ENCODE data around the gene ACSS1. TPM values are rescaled to one million over a fixed set of nuclear protein-coding genes. Genes with fewer than 3 reads are reported as not detected.
A peak's percentile ranks its signal among the peaks of the same experiment; 100 is the strongest.

The ACSS1 gene
- total RNA-seq, 1 experiment from 2014 or later: 12.8 TPM

DNA sequence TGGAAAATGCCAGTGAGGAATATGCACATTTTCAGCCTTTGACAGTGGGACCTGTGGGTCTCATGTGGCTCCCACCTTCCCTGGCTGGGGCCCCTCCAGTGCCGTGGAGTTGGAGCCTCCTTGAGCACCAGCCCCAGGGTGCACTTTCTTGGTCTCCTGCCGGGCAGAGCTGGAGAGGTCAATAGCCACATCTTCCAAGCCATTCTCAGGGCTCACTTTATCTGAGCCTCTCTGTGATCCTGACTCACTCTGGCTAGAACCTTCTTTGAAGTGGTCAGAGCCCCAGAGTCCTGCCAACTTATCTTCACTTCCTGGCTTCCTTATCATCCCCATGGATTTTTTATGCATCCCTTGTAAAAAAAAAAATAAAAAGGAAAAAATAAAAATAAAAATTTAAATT lies 18.3 kb upstream of the ACSS1 start:
- no TSS peak for BruUV-seq (replicated peaks)
- Histone ChIP-seq H3K9me2 (ENCODE audit: insufficient read depth) (no peaks in the 10 kb centered on the region; the same call in 1 of the 2 replicates), H3K4me2 (peak overlapping the region; percentile 72), H2AFZ (no peak overlapping the region), H3K4me3 (peak overlapping the region; percentile 3; the same call in 1 of the 2 replicates), H3K27me3 (ENCODE audit: insufficient read depth, low read depth) (no peaks in the 10 kb centered on the region), H3K79me2 (ENCODE audit: low read depth) (0 out of 2 replicates have a peak, but pooled peaks cover 11% of the 10 kb centered on the region), H4K20me1 (ENCODE audit: insufficient read depth) (no peaks in the 10 kb centered on the region), H3K4me1 (replicated peaks; ENCODE audit: insufficient read depth) (peaks cover 78% of the 10 kb centered on the region), H3K36me3 (ENCODE audit: low read depth) (no peaks in the 10 kb centered on the region), H3K9me3 (ENCODE audit: insufficient read depth, low read depth) (no peaks in the 10 kb centered on the region; the same call in 1 of the 2 replicates), H3F3A (ENCODE audit: insufficient read depth, low read depth) (peaks cover 56% of the 10 kb centered on the region), H3K27ac (peak overlapping the region; percentile 77)
- ChIA-PET POLR2A (ENCODE audit: unreplicated experiment) (interaction anchor here (0.7 kb wide), 1 partner anchor 118 kb away, joined by 4 read pairs; no protein-coding TSS in a partner anchor), CTCF (no interaction called here)
- peak; percentile 39 to 89 for DNase-seq
- no peak for TF ChIP-seq EZH2 (IDR thresholded peaks at IDR 0.05; ENCODE audit: low read depth)
- TF ChIP-seq, protein P1, sequence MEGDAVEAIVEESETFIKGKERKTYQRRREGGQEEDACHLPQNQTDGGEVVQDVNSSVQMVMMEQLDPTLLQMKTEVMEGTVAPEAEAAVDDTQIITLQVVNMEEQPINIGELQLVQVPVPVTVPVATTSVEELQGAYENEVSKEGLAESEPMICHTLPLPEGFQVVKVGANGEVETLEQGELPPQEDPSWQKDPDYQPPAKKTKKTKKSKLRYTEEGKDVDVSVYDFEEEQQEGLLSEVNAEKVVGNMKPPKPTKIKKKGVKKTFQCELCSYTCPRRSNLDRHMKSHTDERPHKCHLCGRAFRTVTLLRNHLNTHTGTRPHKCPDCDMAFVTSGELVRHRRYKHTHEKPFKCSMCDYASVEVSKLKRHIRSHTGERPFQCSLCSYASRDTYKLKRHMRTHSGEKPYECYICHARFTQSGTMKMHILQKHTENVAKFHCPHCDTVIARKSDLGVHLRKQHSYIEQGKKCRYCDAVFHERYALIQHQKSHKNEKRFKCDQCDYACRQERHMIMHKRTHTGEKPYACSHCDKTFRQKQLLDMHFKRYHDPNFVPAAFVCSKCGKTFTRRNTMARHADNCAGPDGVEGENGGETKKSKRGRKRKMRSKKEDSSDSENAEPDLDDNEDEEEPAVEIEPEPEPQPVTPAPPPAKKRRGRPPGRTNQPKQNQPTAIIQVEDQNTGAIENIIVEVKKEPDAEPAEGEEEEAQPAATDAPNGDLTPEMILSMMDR (conservative IDR thresholded peaks at IDR 0.05): no peak
- intact Hi-C loops (cut with micrococcal nuclease; ENCODE audit: unreplicated experiment): loop anchor here (1.0 to 10.0 kb wide), 6 partner anchors 61 to 176 kb away; no protein-coding TSS in a partner anchor

DNA sequence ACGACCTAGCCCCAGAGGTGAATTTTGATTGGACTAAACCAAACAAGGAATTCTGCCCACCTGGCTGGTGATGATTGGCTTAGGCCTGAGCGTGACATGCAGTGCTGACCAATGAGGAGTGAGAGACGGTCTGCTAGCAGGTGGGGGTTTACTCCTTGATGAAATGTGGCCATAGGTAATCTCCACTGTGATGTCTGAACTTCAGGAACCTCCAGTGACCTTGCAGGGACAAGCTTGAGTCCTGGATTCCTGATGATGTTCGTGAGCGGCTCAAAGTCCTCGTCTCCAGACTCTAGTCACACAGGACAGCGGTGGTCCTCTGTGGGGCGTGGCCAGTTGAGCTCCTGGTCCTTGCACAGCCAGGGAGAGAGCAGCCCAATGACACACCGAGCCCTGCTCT lies 15.6 kb upstream of the ACSS1 start:
- CTCF ChIA-PET: no interaction called here
- H3K36me3 ChIP-seq (ENCODE audit: low read depth): no peaks in the 10 kb centered on the region
- H3K9me3 ChIP-seq (ENCODE audit: insufficient read depth, low read depth): peaks cover 3% of the 10 kb centered on the region; the same call in 1 of the 2 replicates
- POLR2A ChIA-PET (ENCODE audit: unreplicated experiment): no interaction called here
- H3F3A ChIP-seq (ENCODE audit: insufficient read depth, low read depth): peaks cover 57% of the 10 kb centered on the region
- H3K79me2 ChIP-seq (ENCODE audit: low read depth): 0 out of 2 replicates have a peak, but pooled peaks cover 11% of the 10 kb centered on the region
- TF ChIP-seq, protein P1 (conservative IDR thresholded peaks at IDR 0.05): no peak
- TF ChIP-seq EZH2 (IDR thresholded peaks at IDR 0.05; ENCODE audit: low read depth): no peak
- H3K4me3 ChIP-seq: no peak overlapping the region
- no peak overlapping the region for H3K27ac ChIP-seq
- H3K4me1 ChIP-seq (replicated peaks; ENCODE audit: insufficient read depth): peaks cover 75% of the 10 kb centered on the region
- BruUV-seq (replicated peaks): no TSS peak
- no peaks in the 10 kb centered on the region; the same call in 1 of the 2 replicates for H3K9me2 ChIP-seq (ENCODE audit: insufficient read depth)
- no peak overlapping the region for H2AFZ ChIP-seq
- intact Hi-C loops (cut with micrococcal nuclease; ENCODE audit: unreplicated experiment): loop anchor here (10.0 kb wide), 1 partner anchor 139 kb away; no protein-coding TSS in a partner anchor
- DNase-seq: no peak
- H3K27me3 ChIP-seq (ENCODE audit: insufficient read depth, low read depth): no peaks in the 10 kb centered on the region
- no peaks in the 10 kb centered on the region for H4K20me1 ChIP-seq (ENCODE audit: insufficient read depth)
- no peak overlapping the region for H3K4me2 ChIP-seq

DNA sequence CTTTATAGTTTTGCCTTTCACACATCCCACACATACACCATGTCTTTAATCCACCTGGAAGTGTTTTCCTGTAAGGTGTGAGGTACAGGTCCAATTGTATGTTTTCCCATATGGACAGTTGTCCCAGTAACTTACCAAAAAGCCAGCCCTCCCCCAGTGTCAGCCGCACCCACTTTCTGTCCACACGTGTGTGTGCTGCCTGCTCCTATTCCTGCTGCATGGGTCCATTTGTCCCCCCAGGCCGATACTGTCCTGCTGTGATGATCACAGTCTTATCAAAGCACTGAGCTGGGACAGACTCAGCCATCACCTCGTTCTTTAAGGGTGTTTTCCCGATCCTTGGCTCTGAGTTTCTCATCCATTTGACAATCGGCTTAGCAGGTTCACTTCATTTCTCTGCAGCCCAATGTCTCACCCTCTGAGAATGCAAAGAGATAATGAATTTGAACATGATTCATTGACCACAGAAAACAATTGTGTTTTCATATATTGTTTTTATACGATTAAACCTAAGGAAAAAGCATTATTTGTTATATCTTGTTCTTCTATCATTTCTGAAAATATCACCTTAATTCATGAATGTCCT lies 14.4 kb upstream of the ACSS1 start:
- no peak overlapping the region for H2AFZ ChIP-seq
- H3K79me2 ChIP-seq (ENCODE audit: low read depth): 0 out of 2 replicates have a peak, but pooled peaks cover 11% of the 10 kb centered on the region
- ChIA-PET CTCF (no interaction called here), POLR2A (ENCODE audit: unreplicated experiment) (no interaction called here)
- no peaks in the 10 kb centered on the region for H3K27me3 ChIP-seq (ENCODE audit: insufficient read depth, low read depth)
- H3K9me2 ChIP-seq (ENCODE audit: insufficient read depth): no peaks in the 10 kb centered on the region; the same call in 1 of the 2 replicates
- peaks cover 56% of the 10 kb centered on the region for H3F3A ChIP-seq (ENCODE audit: insufficient read depth, low read depth)
- no peak for TF ChIP-seq EZH2 (IDR thresholded peaks at IDR 0.05; ENCODE audit: low read depth)
- TF ChIP-seq, protein P1 (conservative IDR thresholded peaks at IDR 0.05): no peak
- peaks cover 3% of the 10 kb centered on the region; the same call in 1 of the 2 replicates for H3K9me3 ChIP-seq (ENCODE audit: insufficient read depth, low read depth)
- no peaks in the 10 kb centered on the region for H3K36me3 ChIP-seq (ENCODE audit: low read depth)
- no peak overlapping the region for H3K4me3 ChIP-seq
- DNase-seq: peak in 1 of 2 experiments; percentile 68
- peaks cover 67% of the 10 kb centered on the region for H3K4me1 ChIP-seq (replicated peaks; ENCODE audit: insufficient read depth)
- H4K20me1 ChIP-seq (ENCODE audit: insufficient read depth): no peaks in the 10 kb centered on the region
- intact Hi-C loops (cut with micrococcal nuclease; ENCODE audit: unreplicated experiment): loop anchor here (10.0 kb wide), 1 partner anchor 138 kb away; no protein-coding TSS in a partner anchor
- H3K4me2 ChIP-seq: peak overlapping the region; percentile 38
- no TSS peak for BruUV-seq (replicated peaks)
- no peak overlapping the region for H3K27ac ChIP-seq
